SH-SY5Y (cell line): ENCODE results near the gene ERI2.

Experiments used
- GATA2 ChIP-seq: IDR thresholded peaks from 2 replicates; pipeline ENCODE4 v1.6.1; 2011; ENCODE audit warnings: mild to moderate bottlenecking, low read depth, low read length
- GATA3 ChIP-seq: IDR thresholded peaks from 2 replicates; pipeline ENCODE4 v1.6.1; 2011; ENCODE audit warnings: low read depth, mild to moderate bottlenecking, low read length, moderate library complexity

The ERI2 gene

GRCh38 chr16:20799599-20799998 is 6.7 kb downstream of the ERI2 start:
- TF ChIP-seq GATA3, result no peak
- no peak for TF ChIP-seq GATA2

GRCh38 chr16:20798364-20798763 is 7.9 kb downstream of the ERI2 start:
- no peak for TF ChIP-seq GATA2
- TF ChIP-seq GATA3, result no peak

GRCh38 chr16:20791923-20792612 is 14.2 kb downstream of the ERI2 start:
- TF ChIP-seq GATA3 (no peak), GATA2 (no peak)

- no peak for TF ChIP-seq GATA3
- TF ChIP-seq GATA2, result no peak
Measured at GRCh38 chr16:20789130-20789529, 17.1 kb downstream of the ERI2 start.

- TF ChIP-seq GATA2, result no peak
- TF ChIP-seq GATA3, result no peak
Measured at GRCh38 chr16:20784204-20784603, 22.1 kb downstream of the ERI2 start.

- TF ChIP-seq GATA3 (no peak), GATA2 (no peak)
Measured at GRCh38 chr16:20782470-20782869, 23.8 kb downstream of the ERI2 start.

GRCh38 chr16:20781697-20782096 is 24.6 kb downstream of the ERI2 start:
- TF ChIP-seq GATA2 (no peak), GATA3 (no peak)

GRCh38 chr16:20774703-20775362 is 31.4 kb downstream of the ERI2 start:
- TF ChIP-seq GATA3 (no peak), GATA2 (no peak)

- no peak for TF ChIP-seq GATA3
- no peak for TF ChIP-seq GATA2
Measured at GRCh38 chr16:20773679-20774078, 32.6 kb downstream of the ERI2 start.

DNA sequence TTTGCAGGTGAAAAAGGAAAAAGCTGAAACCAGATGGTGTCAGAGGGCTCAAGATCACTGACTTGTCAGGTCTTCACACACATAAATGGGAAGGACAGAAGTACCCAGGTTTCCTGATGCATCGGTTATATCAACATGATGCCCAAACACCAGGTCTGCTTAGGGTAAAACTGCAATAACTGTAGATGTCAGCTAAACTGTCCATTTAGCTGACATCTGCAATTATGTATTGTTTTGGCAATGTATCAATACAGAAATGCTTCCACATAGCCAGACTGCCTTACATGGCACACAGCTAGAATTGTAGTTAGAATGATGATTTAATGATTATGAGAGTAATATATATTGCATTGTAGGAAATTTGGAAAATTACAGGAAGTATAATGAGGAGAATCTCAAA is 37.5 kb downstream of the ERI2 start:
- no peak for TF ChIP-seq GATA2
- no peak for TF ChIP-seq GATA3

GRCh38 chr16:20768121-20768520 is 38.2 kb downstream of the ERI2 start:
- TF ChIP-seq GATA2 (no peak), GATA3 (no peak)

DNA sequence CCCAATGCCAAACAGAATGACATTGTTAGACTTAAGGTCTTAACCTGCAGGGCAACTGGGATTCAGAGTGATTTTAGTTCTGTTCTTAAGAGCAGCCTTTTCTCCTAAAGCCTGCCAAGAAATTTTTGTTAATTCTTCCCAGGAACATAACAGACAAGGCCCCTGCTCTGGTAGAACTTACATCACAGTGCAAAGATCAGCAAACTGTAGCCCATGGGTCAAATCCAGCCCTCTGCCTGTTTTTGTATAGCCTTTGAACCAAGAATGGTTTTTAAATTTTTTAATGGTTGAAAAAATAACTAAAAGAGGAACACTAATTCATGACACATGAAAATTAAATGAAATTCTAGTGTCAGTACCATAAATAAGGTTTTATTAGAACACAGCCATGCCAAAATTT is 38.7 kb downstream of the ERI2 start:
- TF ChIP-seq GATA2 (no peak), GATA3 (no peak)

- TF ChIP-seq GATA3 (no peak), GATA2 (no peak)
Measured at GRCh38 chr16:20766294-20766693, 40.0 kb downstream of the ERI2 start.

- TF ChIP-seq GATA2 (no peak), GATA3 (no peak)
Measured at GRCh38 chr16:20765732-20766131, 40.5 kb downstream of the ERI2 start.

DNA sequence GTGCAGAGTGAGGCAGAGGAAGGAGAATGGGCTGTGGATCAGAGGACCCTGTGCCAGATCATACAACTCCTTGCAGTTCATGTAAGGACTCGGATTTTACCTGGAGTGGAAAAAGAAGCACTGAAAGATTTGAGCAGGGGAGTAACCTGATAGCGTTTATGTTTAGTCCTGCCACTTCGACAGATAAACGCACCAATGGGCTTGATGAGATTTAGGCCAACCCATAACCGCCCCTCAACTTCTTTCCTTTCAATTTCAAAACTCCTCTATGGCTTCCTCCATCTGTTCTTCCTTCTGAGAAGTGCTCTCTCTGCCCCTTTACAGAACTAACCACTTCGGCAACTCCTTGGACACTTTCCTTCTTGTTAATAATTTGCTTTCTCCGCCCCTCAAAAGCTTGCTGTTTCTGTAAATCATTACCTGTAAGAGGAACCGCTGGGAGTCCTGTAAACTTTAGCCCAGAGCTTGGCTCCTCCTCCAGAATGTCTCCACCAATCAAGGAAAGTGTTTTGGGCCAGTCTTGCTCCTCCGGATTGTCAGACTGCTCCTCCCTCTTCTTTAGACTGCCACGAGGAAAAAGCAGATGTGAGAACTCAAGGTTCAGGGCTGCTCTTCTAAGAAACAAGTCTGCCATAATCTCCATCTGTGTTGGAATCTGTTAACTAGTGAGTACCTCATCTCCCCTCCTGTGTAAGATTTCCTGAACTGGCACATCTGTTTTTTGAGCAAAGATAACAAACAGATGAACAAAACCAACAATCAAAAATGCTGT is 42.6 kb downstream of the ERI2 start, which contains the start of gene ACSM3:
Gene ACSM3 (plus strand): TSS at position 554 of the 772 bp plus-strand sequence. CDS start 6,021 bp downstream, outside the sequence.
- TF ChIP-seq GATA2 (no peak), GATA3 (no peak)
